HepG2 (cell line): ENCODE data around the gene TIGAR. TPM values are rescaled to one million over a fixed set of nuclear protein-coding genes. Genes with fewer than 3 reads are reported as not detected.

ENCODE experiments used
- ATAC-seq: fragments of 200-7000 bp; cut with Tn5 transposase; 3 replicates; pipeline ENCODE4 v1.9.1; 2020; ENCODE audit warnings: mild to moderate bottlenecking, moderate library complexity
- BruUV-seq: library from RNA; stranded (reverse); fragments of 400-500 nt; replicated peaks from 2 replicates; lab custom pipeline; 2021; lab: Mats Ljungman, UMichigan
- CTCF ChIA-PET: fragments of 300-600 bp; formaldehyde crosslinking; extraction: SDS; loops from one replicate; lab custom pipeline; 2021; ENCODE audit warnings: low total read pairs, inconsistent platforms, low intra/inter-chr PET ratio; lab: Yijun Ruan, JAX
- POLR2A ChIA-PET: fragments of 350-600 bp; sonication (Branson Sonifier 250); formaldehyde crosslinking; loops from one replicate; lab custom pipeline; 2020; ENCODE audit warnings: antibody characterized with exemption, inconsistent platforms; lab: Yijun Ruan, JAX
- DNase-seq: peaks from one replicate; pipeline ENCODE4 v3.0.0-alpha.2; 2015; ENCODE audit warnings: low spot score
- FAIRE-seq: peaks from 3 replicates; lab custom pipeline; 2011; peaks lifted over from hg19 to GRCh38; lab: Jason Lieb, UNC
- H2AFZ ChIP-seq: one replicate; pipeline ENCODE4 v1.6.1; 2011; ENCODE audit warnings: low read length, inconsistent platforms
- H3K27ac ChIP-seq: fragments of 300-600 bp; 3 replicates; pipeline ENCODE4 v1.8.0; 2011; ENCODE audit warnings: mixed run types, mild to moderate bottlenecking, mixed read lengths, low read length, inconsistent platforms; ENCODE audit not compliant: insufficient read depth; ENCODE audit errors: extremely low read length
- H3K27me3 ChIP-seq, 2 experiments: fragments of 200-600 bp in 1 of 2; 2 replicates in 1 of 2; 3 replicates in 1 of 2; pipeline versions ENCODE4 v1.6.0 to v1.8.0; 2011; ENCODE audit warnings: low read length in 2 of 2, mild to moderate bottlenecking in 2 of 2, moderate library complexity in 2 of 2, inconsistent platforms in 1 of 2; ENCODE audit not compliant: insufficient read depth in 2 of 2, control insufficient read depth in 1 of 2
- H3K36me3 ChIP-seq, 2 experiments: fragments of 200-600 bp in 1 of 2; replicated peaks in 1 of 2; 2 replicates in 1 of 2; 3 replicates in 1 of 2; pipeline versions ENCODE4 v1.5.1 to v1.8.0; 2011; ENCODE audit warnings: low read length in 2 of 2, inconsistent platforms in 1 of 2; ENCODE audit not compliant: insufficient read depth in 2 of 2, control insufficient read depth in 1 of 2
- H3K4me1 ChIP-seq: 2 replicates; pipeline ENCODE4 v1.5.1; 2012; ENCODE audit warnings: low read length, inconsistent platforms; ENCODE audit not compliant: insufficient read depth
- H3K4me2 ChIP-seq: 2 replicates; pipeline ENCODE4 v1.6.0; 2011; ENCODE audit warnings: low read depth, low read length, inconsistent platforms
- H3K4me3 ChIP-seq, 3 experiments: fragments of 200-600 bp in 1 of 3; sonication (generic), shearing (Covaris generic) in 1 of 3; replicated peaks in 1 of 3; 2 replicates each; pipeline ENCODE4 v1.5.1; 2011 to 2016; ENCODE audit warnings: low read length in 3 of 3, inconsistent platforms in 2 of 3, low read depth in 2 of 3, mild to moderate bottlenecking in 2 of 3, control low read depth in 1 of 3, mixed read lengths in 1 of 3; ENCODE audit not compliant: insufficient read depth in 1 of 3
- H3K79me2 ChIP-seq: one replicate; pipeline ENCODE4 v1.6.1; 2011; ENCODE audit warnings: low read length, inconsistent platforms; ENCODE audit not compliant: insufficient read depth
- H3K9ac ChIP-seq: 2 replicates; pipeline ENCODE4 v1.6.0; 2011; ENCODE audit warnings: mild to moderate bottlenecking, low read depth, low read length, inconsistent platforms; ENCODE audit not compliant: insufficient read depth
- H3K9me3 ChIP-seq: 2 replicates; pipeline ENCODE4 v1.5.1; 2012; ENCODE audit warnings: mild to moderate bottlenecking, low read length
- H4K20me1 ChIP-seq: 2 replicates; pipeline ENCODE4 v1.6.0; 2011; ENCODE audit warnings: inconsistent platforms, mild to moderate bottlenecking, low read length, moderate library complexity; ENCODE audit not compliant: insufficient read depth
- ARHGAP35 ChIP-seq: sonication (generic); formaldehyde crosslinking; IDR thresholded peaks from 2 replicates; pipeline ENCODE4 v1.9.0; 2022; ENCODE audit warnings: mild to moderate bottlenecking, inconsistent platforms, moderate library complexity, missing genetic modification reagents, borderline replicate concordance
- CBX5 ChIP-seq: sonication (generic); formaldehyde crosslinking; IDR thresholded peaks from 2 replicates; pipeline ENCODE4 v1.4.0; 2020; ENCODE audit warnings: missing genetic modification reagents, borderline replicate concordance
- HIVEP1 ChIP-seq: sonication (generic); formaldehyde crosslinking; IDR thresholded peaks from 2 replicates; pipeline ENCODE4 v1.4.0; 2020; ENCODE audit warnings: mild to moderate bottlenecking, missing genetic modification reagents
- NFATC3 ChIP-seq: sonication (generic); formaldehyde crosslinking; IDR thresholded peaks from 2 replicates; pipeline ENCODE4 v1.5.1; 2020; ENCODE audit warnings: mild to moderate bottlenecking, missing genetic modification reagents
- PRPF4 ChIP-seq: fragments of 200-400 bp; formaldehyde crosslinking; IDR thresholded peaks from 2 replicates; pipeline ENCODE4 v1.6.1; 2016; ENCODE audit warnings: low read length, low read depth; ENCODE audit not compliant: poor library complexity, severe bottlenecking
- RERE ChIP-seq: IDR thresholded peaks from 2 replicates; pipeline ENCODE4 v1.6.1; 2016; ENCODE audit warnings: low read depth, missing genetic modification reagents, missing compliant biosample characterization
- RFXAP ChIP-seq: sonication (generic); formaldehyde crosslinking; IDR thresholded peaks from 2 replicates; pipeline ENCODE4 v1.4.0; 2020; ENCODE audit warnings: missing genetic modification reagents, borderline replicate concordance
- ZBTB8A ChIP-seq: sonication (generic); formaldehyde crosslinking; IDR thresholded peaks from 2 replicates; pipeline ENCODE4 v1.4.0; 2020; ENCODE audit warnings: mild to moderate bottlenecking, low read depth, missing genetic modification reagents, borderline replicate concordance
- ZHX2 ChIP-seq, 2 experiments: sonication (generic) in 1 of 2; formaldehyde crosslinking in 1 of 2; IDR thresholded peaks; 2 replicates each; pipeline versions ENCODE4 v1.6.1 to v1.9.0; 2014 to 2022; ENCODE audit warnings: antibody characterized with exemption in 1 of 2, borderline replicate concordance in 1 of 2, inconsistent platforms in 1 of 2, low read depth in 1 of 2, missing genetic modification reagents in 1 of 2
- ZNF10 ChIP-seq: sonication (generic); formaldehyde crosslinking; IDR thresholded peaks from 2 replicates; pipeline ENCODE4 v1.4.0; 2020; ENCODE audit warnings: mild to moderate bottlenecking, low read depth, missing genetic modification reagents, borderline replicate concordance
- WGBS: methylation state at CpG from one replicate; pipeline ENCODE4 v1.1.6; 2017; ENCODE audit warnings: low lambda C conversion rate; 5-methylcytosine and 5-hydroxymethylcytosine counted together
- in situ Hi-C: cut with HindIII; loops from 2 replicates; pipeline ENCODE4 v1.10.0; 2017; ENCODE audit warnings: low pct_unique_long_range_greater_than_20kb; ENCODE audit not compliant: extremely low pct_ligation_motif_present
- intact Hi-C: fragments of 100-400 bp; cut with micrococcal nuclease; formaldehyde crosslinking; loops from one replicate; pipeline ENCODE4 v1.10.0; 2022; ENCODE audit not compliant: unreplicated experiment
- polyA plus RNA-seq, 8 experiments: library from polyadenylated mRNA; depleted of rRNA in 3 of 8; stranded (reverse) in 7 of 8; unstranded in 1 of 8; fragments of >200 nt; fragmentation: Illumina TruSeq in 4 of 8; extraction: Trizol in 4 of 8; gene quantifications; 2 replicates each; pipeline versions ENCODE4 v1.2.1 to v1.2.3, GENCODE V29; 2011 to 2016; ENCODE audit warnings: low read depth in 4 of 8, missing spikeins in 1 of 8, mixed read lengths in 1 of 8; ENCODE audit not compliant: insufficient read depth in 1 of 8
- total RNA-seq, 5 experiments: library from RNA; depleted of rRNA; stranded (reverse); fragments of >200 nt; fragmentation: Illumina TruSeq; extraction: Trizol; gene quantifications; 2 replicates each; pipeline ENCODE4 v1.2.3, GENCODE V29; 2016; ENCODE audit warnings: low read depth in 1 of 5

TIGAR gene
- total and polyA plus RNA-seq, 2 of the 13 experiments (the other 11 are each of a cell fraction or from before 2014, with no cell fraction given) = 2.6 to 21.8 TPM

- peaks cover 18% of the 10 kb centered on the region for H3K79me2 ChIP-seq
- no peak for TF ChIP-seq PRPF4
- no peak for TF ChIP-seq NFATC3 (CRISPR knock-in tag)
- TF ChIP-seq RFXAP (CRISPR knock-in tag) = no peak
- TF ChIP-seq ARHGAP35 = no peak
- TF ChIP-seq ZBTB8A (CRISPR knock-in tag) = no peak
- no peak for TF ChIP-seq CBX5 (CRISPR knock-in tag)
- TF ChIP-seq RERE = no peak
- TF ChIP-seq ZNF10 (CRISPR knock-in tag) = no peak
- no peak for TF ChIP-seq ZHX2 (IDR thresholded peaks at IDR 0.05; ENCODE audit: low read depth)
- no peak for TF ChIP-seq ZHX2 (CRISPR knock-in tag; IDR thresholded peaks at IDR 0.05; ENCODE audit: borderline replicate concordance)
- TF ChIP-seq HIVEP1 = no peak
Observed at GRCh38 chr12:4325966-4326365, 5.0 kb downstream of the TIGAR start.

More at GRCh38 chr12:4325966-4326365, 5.0 kb downstream of the TIGAR start:
- Histone ChIP-seq H3K9ac (no peak overlapping the region), H3K4me2 (no peak overlapping the region), H3K27ac (no peak overlapping the region), H3K9me3 (no peaks in the 10 kb centered on the region), H4K20me1 (no peaks in the 10 kb centered on the region), H2AFZ (no peak overlapping the region), H3K4me1 (peaks cover 21% of the 10 kb centered on the region), H3K27me3 (no peaks in the 10 kb centered on the region; a peak in 1 of 5 replicates), H3K36me3 (peaks cover 0 to 5% of the 10 kb centered on the region in 2 experiments; a peak in 2 of 5 replicates), H3K4me3 (no peak overlapping the region)
- intact Hi-C loops (no loop called here), in situ Hi-C loops (no loop called here)
- no TSS peak for BruUV-seq
- POLR2A ChIA-PET = no interaction called here
- DNase-seq (no peak), FAIRE-seq (no peak), ATAC-seq (no peak)
- CTCF ChIA-PET = no interaction called here
- WGBS = 99% methylated on average over 3 of the region's 3 CpGs
